ACHN (cell line): ENCODE results near the gene SEC23A.

Experiments used
- DNase-seq: peaks from one replicate; pipeline ENCODE4 v3.0.0-alpha.2; 2015
- in situ Hi-C: cut with HindIII; loops from 2 replicates; pipeline ENCODE4 v1.10.0; 2017; ENCODE audit warnings: low sequenced_read_pairs, low pct_ligation_motif_present, low pct_unique_long_range_greater_than_20kb

The SEC23A gene

DNA sequence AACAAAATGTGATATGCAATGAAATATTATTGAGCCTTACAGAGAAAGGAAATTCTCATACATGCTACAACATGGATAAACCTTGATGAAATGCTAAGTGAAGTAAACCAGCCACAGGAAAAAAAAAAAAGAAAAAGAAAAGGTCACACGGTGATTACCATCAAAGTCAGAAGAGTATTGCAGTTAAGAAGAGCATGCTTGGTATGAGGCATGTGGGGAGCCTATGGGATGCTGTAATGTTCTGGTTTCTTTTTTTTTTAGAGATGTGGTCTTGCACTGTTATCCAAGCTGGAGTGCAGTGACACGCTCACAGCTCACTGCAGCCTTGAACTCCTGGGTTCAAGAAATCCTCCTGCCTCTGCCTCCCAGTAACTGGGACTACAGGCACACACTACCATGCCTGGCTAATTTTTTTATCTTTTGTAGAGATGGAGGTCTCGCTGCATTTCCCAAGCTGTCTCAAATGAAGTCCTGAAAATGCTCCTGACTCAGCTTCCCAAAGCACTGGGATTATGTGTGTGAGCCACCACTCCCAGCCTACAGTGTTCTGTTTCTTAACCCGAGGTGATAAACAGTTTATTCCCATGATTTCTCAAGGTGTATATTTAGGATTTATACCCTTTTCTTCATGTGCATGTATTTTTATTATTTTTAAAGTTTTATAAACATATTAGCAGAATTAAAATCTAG, 96.2 kb downstream of the SEC23A start:
- in situ Hi-C loops: no loop called here

DNA sequence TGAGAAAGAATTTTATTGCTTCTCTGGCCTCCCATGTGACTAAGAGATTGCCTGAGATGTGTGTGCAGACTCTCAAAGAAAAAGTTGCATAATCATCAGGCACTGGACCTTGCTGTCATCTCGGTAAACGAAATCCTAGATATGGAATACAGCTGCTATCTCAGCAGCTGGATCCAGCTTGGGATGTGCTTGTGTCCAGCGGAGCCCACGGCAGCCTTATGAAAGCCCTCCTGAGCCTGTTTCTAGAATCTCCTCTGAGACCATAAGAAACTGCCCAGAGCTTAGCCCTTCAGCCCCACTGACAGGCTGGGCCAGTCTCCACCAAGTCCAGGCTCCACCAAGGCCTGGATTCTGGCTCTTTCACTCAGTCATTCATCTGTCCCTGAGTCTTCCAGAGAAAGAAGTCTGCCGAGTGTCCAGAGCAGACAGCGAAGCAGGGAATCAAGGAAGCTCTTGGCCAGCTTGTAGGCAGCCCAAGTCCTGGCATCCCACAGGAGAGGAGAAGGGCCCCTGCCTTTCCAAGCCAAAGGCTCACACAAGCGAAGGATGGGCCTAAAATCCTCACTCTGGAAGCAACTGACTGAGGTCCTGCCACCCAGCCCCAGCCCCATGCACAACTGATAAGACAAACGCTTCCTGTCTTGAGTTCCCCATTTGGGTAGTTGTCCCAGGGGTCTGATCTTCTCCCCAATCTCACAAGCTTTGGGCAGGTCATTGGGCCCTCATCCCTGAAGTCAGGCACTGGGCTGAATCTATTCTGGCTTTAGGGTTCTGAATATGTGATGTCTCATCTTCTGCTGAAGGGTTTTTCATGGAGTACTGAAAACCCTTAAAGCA, 97.8 kb downstream of the SEC23A start:
- in situ Hi-C loops: no loop called here
- DNase-seq: no peak

More for the DNA sequence above, 96.2 kb downstream of the SEC23A start:
- DNase-seq: no peak

DNA sequence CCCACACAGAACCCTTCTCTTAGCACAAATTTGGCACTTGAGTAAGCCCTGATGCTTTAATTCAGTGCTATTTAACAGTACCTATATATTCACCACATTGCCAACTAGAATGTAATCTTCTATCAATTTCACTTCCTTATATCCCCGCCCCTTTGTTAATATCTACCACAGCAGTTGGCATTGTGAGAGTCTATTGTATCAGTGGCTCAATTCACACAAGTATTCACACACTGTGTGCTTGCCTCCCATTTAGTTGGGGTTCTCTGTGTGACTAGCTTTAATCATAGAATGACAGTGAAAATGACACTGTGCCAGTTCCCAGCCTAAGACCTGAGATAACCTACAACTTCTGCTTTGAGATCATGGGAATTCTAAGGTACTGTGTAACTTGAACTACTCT, 103.1 kb downstream of the SEC23A start:
- DNase-seq: no peak
- in situ Hi-C loops: no loop called here

DNA sequence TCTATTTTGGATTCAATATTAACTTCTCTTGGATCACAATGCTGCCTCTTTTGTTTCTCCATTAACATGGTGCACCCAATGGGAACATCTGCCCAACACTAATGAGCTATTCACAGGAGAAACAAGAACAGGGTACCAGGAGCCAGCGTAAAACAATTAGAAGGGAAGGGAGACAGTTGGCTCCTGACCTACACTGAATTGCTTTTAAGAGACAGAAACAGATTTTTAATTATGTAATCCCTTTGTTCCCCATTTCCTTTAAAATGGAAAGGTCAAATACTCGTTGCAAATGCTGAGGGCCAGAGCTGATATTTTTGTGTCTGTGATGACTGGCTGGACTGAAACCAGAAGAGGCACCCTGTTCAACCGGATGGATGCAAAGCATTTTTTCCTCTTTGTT, 108.3 kb downstream of the SEC23A start:
- DNase-seq: no peak
- in situ Hi-C loops: no loop called here

DNA sequence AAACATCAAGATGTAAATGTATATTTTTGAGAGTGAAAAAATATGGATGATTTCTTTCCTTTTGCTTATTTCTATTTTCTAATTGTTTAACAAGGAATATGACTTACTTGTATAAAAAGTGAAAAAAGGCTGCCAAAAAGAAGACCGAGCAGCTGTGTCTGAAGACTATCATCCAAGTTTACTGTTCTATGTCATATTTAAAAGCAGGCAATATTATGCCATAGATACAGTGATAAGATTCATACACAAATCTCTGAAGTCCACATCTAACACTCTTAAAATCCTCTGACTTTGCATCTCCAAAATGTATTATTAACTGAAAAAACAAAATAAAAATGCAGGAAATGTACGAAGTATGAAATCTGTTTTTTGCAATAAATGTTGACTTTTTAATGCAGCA, 109.1 kb downstream of the SEC23A start:
- DNase-seq: no peak
- in situ Hi-C loops: no loop called here

DNA sequence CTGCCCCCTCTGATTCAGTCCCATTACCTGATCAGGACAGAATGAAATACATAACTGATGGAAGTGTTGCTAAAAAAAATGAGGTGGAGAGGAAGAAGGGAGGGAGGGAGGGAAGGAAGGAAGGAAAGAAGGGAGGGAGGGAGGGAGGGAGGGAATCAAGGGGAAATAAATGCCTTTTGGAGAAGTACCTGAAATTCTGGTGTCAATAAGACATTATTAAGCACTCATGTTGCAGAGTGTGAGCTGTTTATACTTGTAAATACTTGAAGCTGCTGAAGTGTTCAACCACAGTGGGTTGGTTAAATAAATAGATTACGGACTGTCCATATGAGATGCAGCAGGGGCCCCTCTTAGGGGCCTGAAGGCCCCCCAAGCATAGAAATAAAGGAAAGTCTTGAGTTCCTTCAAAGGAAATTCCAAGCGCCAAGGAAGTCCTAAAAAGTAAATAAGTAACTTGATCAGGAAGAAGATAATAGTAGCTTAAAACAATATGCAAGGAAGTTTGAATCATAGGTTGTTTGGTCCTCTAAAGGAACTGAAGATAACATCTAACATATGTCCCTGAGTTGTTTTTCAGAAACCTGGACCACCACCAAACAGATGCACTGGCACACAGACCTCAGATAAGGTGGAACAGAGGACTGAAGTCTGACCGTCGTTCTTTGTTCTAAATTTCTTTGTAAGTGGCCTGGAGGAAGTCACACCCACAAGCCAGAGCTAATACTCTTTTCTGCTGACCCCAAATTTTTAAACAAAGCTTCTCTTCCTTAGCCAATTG, 110.8 kb downstream of the SEC23A start:
- DNase-seq: no peak
- in situ Hi-C loops: no loop called here

DNA sequence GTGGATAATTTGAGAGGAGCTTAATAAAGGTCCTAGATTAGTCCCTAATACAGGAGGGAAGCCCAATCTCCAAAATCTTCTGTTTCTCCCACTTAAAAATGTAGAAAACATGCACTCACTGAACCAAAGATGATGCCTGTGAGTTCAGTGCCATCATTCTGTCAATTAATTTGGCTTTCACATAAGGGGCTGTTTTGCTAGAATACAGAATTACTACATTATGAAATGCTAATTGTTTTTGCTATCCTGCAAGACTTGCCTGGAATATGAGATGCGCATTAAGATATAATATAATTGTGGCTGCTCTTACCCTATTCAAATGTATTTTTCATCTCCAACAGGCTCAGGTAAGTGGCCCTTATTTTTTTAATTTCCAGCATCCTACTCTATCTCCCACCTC, 111.7 kb downstream of the SEC23A start:
- DNase-seq: no peak
- in situ Hi-C loops: no loop called here

DNA sequence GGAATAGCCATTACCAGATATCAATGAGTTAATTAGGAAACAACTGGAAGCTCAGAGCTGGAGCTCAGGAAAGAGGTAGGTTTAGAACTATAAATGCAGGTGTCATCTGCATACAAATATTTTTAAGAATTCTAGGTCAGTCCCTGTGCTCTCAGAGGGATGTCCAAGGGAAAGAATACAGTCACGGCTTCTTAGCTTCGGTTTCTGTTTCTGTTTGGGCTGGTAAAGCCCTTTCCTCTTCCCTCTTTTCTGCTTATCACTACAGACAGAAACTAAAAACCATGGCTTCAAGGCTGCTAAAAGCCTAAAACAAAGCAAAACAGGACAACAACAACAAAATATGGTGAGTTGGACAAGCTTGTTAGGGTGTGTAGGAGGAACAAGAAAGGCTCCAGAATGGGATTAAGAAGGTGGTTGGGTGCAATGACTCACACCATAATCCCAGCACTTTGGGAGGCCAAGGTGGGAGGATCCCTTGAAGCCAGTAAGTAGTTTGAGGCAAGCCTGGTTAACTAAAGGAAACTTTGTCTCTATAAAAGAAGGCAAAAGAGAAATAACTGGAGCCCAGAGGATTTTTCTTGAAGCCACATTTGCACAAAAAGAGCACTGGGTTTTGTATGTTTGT, 113.0 kb downstream of the SEC23A start:
- in situ Hi-C loops: no loop called here
- DNase-seq: no peak

DNA sequence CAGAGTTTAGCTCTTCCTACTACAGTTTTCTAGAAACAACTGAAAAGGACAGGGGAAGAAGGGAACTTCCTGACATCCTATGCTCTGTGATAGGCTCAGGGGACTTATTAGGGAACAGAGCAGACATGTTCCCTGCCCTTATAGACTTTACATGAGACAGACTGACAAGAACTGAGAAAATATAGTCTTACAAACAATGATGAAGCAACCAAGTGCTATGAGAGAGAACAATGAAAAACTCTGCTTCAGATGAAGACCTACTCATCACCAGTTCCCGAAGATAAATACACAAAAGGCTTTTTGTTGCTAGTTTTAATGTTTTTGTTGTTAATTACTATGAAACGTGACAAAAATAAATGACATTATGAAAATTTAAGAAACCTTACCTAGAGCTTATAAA, 115.3 kb downstream of the SEC23A start:
- in situ Hi-C loops: no loop called here

DNA sequence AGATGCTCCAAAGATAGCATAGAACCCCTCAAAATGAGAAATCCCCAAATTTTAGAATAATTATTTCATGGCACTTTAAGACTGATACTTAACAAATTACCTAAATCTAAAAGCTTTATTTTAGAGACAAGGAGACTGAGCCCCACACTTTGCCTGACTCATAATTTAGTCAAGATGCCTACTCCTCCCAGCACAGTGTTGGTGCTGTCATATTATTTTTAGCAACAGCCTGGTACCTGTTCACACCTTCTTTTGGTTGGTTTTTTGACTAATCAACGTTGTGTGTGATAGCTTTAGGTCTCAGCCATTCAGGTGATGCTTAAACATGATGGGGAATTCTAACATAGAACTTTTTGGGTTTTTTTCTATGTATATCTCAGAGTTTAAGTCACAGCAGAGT, 120.2 kb downstream of the SEC23A start:
- in situ Hi-C loops: no loop called here
- no peak for DNase-seq

More for the DNA sequence above, 115.3 kb downstream of the SEC23A start:
- no peak for DNase-seq

DNA sequence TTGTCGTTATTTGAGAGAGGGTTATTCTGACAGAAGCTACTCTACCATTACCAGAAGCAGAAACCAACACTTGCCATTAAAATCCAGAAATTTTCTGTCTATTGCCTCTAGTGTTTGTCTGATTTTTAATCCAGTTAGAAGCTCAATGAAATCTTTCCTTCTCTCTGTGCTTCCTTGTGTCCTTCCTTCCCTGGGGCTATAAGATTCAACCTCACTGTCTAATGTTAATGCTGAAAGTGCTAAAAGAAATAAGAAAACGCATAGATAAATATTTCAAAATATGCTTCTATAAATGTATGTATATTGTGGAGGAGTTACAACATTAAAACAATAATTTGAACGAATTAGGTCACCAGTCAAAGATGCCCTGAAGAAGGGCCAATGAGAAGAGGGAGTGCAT, 120.8 kb downstream of the SEC23A start:
- in situ Hi-C loops: no loop called here
- DNase-seq: no peak
